GM21529 (cell line): ENCODE data around the gene ANGPTL2.

Experiments used
- ATAC-seq: cut with Tn5 transposase; IDR thresholded peaks from one replicate; pipeline ENCODE4 v1.9.1; 2021; ENCODE audit not compliant: unreplicated experiment

The ANGPTL2 gene

DNA sequence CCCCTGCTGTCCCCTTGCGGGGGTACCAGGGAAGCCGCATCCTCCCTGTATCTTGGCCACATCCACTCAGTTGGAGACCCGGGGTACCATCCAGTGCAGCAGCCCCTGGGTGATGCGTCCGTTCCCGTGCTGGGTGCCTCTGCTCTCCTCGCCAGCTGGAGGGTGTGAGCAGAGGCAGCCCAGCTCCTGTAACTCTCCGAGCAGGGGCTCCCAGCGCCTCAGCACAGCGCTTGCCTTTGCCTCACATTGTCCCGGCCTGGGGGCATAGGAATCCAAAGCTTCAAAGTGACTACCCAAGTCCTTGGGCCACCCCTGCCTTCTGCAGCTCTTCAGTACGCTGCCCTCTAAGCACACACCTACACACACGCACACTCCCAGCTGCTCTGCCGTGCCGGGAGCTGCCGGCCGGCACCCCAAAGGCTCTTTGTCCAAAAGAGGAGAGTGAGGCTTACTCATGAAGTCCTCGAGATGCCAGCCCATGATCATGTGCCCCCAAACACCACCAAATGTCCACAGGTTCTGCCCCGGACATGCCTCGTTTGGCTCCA, 733 bp downstream of the ANGPTL2 start:
- ATAC-seq = no peak

DNA sequence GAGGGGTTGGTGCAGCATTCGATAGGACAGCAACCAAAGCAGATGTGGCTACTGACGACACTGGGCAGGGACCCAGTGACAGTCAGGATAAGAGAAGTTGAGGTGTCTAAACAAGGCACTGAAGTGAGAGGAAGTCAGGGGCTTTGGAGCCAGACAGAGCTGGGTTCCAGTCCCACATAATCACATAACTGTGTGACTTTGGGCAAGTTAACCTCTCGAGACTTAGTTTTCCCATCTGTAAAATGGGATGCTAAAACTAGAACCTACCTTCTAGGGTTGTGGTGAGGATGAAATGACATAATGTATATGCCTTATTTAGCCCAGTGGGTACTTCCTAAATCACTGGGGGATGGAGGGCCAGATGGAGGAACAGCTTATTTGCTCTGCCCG, 3.1 kb downstream of the ANGPTL2 start:
- no peak for ATAC-seq

GRCh38 chr9:127118597-127119319, 3.7 kb downstream of the ANGPTL2 start:
- no peak for ATAC-seq

DNA sequence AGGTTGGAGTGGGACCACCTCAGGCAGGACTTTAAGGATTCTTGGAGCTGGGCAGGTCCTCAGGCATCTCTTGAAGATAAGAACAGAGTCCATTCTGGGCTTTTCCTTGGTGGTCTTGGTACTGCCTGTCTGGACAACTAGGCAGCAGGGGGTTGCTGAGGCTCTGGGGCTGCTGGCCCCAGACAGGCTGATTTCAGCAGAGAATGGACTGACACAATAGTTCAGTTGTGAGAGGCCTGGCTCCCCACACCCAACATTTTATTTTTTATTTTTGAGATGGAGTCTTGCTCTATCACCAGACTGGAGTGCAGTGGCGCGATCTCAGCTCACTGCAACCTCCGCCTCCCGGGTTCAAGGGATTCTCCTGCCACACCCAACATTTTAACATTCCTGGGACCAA, 4.6 kb downstream of the ANGPTL2 start:
- no peak for ATAC-seq

DNA sequence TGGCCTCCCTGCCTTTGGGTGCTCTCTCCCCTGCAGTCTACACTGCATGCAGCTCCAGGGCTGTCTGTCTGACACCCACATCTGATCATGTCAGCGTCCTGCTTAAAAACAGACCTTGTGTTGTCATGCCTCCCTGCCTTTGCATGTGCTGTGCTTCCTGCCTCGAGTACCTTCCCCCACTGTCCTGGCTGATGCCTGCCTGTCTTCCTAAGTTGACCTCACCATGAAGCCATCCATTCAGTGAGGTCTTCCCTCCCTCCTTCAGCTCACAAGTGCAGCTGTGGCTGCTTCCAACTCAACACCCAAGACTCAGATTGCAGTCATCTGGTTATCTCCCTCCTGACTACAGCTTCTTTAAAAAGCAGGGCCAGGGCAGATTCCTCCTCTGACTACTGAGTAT, 5.5 kb downstream of the ANGPTL2 start:
- no peak for ATAC-seq

GRCh38 chr9:127116088-127116726, 6.2 kb downstream of the ANGPTL2 start:
- ATAC-seq = no peak

- no peak for ATAC-seq
Measured at GRCh38 chr9:127114606-127115005, 7.8 kb downstream of the ANGPTL2 start.

DNA sequence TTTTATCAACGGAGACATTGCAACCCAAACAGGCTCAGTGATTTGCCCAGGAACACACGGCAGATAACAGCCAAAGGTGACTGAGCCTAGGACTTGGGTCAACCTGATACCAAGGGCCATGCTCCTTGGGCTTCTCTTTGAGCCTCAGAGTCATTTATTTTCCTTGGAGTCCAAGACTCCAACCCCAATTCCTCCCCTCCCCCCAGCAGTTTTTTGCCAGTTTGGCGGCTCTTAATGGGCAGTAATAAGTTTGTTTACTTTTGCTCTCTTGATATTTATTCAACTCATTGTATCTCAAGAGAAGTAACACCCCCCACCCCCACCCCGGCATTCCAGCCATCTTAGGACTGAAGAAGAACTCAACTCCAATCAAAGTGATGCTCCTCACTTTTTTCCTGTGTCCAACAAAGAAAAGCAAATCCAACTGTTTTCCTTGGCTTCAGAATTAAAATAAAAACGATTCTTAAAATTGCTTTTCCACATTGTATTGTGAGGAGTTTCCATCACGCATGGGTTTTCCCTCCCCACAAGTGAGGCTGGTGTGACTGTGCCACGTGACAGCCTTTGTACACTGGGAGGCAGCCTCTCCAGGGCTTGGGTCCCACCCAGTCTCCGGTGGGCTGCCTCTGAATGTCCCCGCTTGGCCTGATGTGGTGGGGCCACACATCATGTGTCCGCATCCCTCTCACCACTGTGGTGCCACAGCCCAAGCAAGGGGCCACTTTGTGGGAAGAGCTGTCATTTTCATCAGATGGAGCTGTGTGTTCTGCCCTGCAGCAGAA, 9.1 kb downstream of the ANGPTL2 start:
- no peak for ATAC-seq

DNA sequence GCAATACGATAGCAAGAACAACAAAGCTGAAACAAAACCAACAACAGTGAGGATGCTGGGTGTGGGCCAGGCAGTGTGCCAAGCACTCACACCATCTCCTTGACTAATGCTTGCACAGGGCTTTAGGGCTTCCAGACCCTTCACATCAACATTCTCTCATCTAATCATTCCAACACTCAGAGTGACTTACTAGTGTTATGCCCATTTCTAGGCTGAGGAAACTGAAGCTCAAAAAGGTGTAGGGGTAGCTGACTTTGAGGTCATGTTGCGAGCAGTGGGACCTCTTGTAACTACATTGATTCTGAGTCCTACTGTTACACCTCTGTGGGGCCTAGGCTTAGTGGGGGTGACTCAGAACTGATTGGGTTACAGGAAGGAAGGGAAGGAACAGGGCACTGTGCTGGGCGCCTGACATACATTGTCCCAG, 9.7 kb downstream of the ANGPTL2 start:
- ATAC-seq = no peak

GRCh38 chr9:127112056-127112455, 10.4 kb downstream of the ANGPTL2 start:
- ATAC-seq = no peak

DNA sequence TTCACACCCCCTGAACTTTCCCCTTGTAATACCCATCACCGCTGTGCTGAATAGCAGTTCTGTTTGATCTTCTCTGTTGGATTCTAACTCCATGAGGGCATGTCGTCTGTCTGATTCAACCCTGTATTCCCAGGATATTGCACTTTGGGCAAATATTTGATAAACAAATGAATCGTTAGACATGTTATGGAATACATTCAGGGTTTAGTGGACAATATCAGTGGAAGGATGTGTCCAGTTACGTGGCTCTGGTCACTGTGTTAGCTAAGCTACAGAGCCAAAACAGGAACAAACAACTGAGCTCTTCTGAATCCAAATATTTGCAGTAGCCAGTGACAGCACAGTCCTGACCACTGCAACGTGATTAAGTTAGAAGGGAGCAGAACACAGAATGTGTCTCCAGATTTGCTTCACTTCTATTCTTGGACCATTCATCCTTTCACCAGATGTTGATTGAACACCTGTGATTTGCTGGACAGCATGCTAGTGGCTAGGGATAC, 13.2 kb downstream of the ANGPTL2 start:
- no peak for ATAC-seq

GRCh38 chr9:127107929-127108876, 14.2 kb downstream of the ANGPTL2 start:
- no peak for ATAC-seq

DNA sequence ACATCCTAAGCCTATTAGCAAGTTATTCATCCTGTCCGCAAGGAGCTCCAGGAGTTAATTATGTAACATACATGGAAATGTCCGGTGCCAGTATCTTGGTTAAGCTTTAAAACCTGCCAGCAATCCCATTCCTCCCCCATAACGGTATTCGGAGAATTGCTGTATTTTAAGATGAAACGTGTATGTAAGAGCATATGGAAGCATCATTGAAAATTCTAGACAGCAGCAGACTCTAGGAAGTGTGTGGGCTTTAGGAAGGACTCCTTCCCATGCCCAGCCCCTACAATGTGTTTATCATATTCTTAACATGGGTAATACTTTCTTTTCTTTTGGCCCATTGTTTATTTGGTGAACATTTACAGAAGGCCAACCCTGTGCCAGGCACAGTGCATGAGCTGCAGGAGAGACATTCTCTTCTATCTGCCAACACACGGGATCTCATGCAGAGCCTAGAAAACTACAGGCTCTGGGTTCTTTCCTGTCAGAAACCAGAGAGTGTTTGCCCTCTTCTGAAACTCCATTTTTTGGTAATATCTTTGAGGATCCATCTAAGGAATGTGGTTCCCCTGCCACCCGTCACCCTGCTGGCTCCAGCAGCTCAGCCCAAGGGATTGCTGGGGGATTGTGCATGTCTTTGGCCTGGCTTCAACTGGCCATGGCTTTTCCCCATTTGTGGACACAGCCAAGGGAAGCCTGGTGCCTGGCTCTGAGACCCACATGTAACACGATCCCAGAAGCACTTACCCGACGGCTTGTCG, 15.1 kb downstream of the ANGPTL2 start:
- no peak for ATAC-seq

- no peak for ATAC-seq
Measured at GRCh38 chr9:127106466-127106855, 16.0 kb downstream of the ANGPTL2 start.

GRCh38 chr9:127105805-127106465, 16.5 kb downstream of the ANGPTL2 start:
- no peak for ATAC-seq

DNA sequence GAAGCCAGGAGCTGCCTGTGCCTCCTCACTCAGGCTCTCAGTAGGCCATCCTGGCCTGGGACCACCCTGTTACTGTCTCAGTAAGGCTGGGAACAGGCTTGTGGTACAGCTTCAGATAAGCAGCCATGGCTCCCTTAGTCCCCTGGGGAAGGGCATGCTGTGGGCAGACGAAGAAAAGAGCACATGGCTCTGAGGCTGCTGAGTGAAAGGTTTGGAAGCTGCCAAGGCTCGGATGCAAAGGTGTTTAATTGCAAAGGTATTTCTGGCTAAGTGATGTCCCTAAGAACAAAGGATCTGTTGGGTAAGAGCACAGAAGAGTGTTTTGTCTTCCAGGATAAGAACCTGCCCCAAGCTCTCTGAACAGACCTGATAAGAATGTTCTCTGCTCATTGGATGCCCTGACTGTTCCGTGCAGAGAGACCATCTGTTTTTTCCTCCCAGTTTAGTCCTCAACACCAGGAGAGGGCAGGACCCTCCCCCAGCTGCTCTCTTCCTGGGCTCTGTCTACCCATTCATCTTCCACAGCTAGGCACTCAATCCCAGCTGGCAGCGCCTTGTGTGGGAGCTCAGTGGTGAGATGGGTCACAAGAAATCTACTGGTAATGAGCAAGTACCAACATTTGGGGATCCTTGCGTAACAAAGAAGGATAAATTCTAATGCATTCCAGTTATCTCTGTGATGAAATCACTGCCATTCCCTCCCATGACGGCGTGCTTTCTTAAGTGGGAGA, 17.7 kb downstream of the ANGPTL2 start:
- no peak for ATAC-seq

- ATAC-seq = no peak
Measured at GRCh38 chr9:127102788-127103187, 19.6 kb downstream of the ANGPTL2 start.

DNA sequence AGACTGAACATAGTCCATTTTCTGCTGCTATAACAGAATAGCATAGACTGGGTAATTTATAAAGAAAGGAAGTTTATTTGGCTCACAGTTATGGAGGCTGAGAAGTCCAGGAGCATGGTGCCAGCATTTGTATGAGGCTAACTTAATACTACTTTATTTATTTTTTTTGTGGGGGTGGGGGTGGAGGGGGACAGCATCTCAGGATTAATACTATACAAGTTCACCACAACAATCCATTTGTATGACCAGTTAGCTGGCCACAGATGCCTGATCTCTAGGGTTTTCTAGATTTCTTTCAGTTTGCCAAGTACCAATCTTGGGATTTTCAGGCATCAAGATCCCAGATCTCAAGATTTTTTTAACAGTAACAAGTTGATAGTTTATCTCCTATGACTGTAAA, 20.3 kb downstream of the ANGPTL2 start:
- ATAC-seq = no peak

GRCh38 chr9:127099664-127100063, 22.8 kb downstream of the ANGPTL2 start:
- no peak for ATAC-seq
